Spleen (tissue), 11 donors: ENCODE measurements around the gene COLEC12. TPM values are rescaled to one million over a fixed set of nuclear protein-coding genes. Genes with fewer than 3 reads are reported as not detected.

ENCODE experiments used
- DNase-seq: peaks from one replicate; pipeline ENCODE4 v3.0.0-alpha.2; 2020
- H3K27ac ChIP-seq, 8 donors: fragments of 200-600 bp; sonication (generic) in 7 of 8; 1 replicate in 4 of 8; 2 replicates in 4 of 8; pipeline versions ENCODE4 v1.5.0 to v1.8.0; 2016 to 2021; ENCODE audit warnings: inconsistent platforms in 4 of 8, mild to moderate bottlenecking in 4 of 8, moderate library complexity in 1 of 8
- H3K27me3 ChIP-seq, 7 donors: fragments of 200-600 bp; sonication (generic) in 6 of 7; replicated peaks in 1 of 7; 1 replicate in 4 of 7; 2 replicates in 3 of 7; pipeline versions ENCODE4 v1.5.0 to v1.8.0; 2016 to 2021; ENCODE audit warnings: inconsistent platforms in 3 of 7, mild to moderate bottlenecking in 1 of 7
- H3K36me3 ChIP-seq, 6 donors: fragments of 200-600 bp; sonication (generic) in 5 of 6; 1 replicate in 4 of 6; 2 replicates in 2 of 6; pipeline versions ENCODE4 v1.5.0 to v1.8.0; 2016 to 2021; ENCODE audit warnings: inconsistent platforms in 2 of 6
- H3K4me1 ChIP-seq, 6 donors: fragments of 200-600 bp; sonication (generic) in 5 of 6; 1 replicate in 3 of 6; 2 replicates in 3 of 6; pipeline versions ENCODE4 v1.5.0 to v1.8.0; 2016 to 2021; ENCODE audit warnings: inconsistent platforms in 3 of 6
- H3K4me3 ChIP-seq, 8 donors: fragments of 200-600 bp; sonication (generic) in 7 of 8; 1 replicate in 4 of 8; 2 replicates in 4 of 8; pipeline versions ENCODE4 v1.5.0 to v1.8.0; 2016 to 2021; ENCODE audit warnings: inconsistent platforms in 4 of 8, mild to moderate bottlenecking in 4 of 8, moderate library complexity in 2 of 8
- H3K9me3 ChIP-seq, 8 donors: fragments of 200-600 bp; sonication (generic) in 7 of 8; 1 replicate in 4 of 8; 2 replicates in 4 of 8; pipeline versions ENCODE4 v1.5.0 to v1.8.0; 2016 to 2021; ENCODE audit warnings: inconsistent platforms in 4 of 8
- POLR2A ChIP-seq, 3 donors: fragments of 450-650 bp; IDR thresholded peaks; one replicate each; pipeline ENCODE4 v1.5.1; 2017; ENCODE audit warnings: antibody characterized with exemption in 3 of 3, mild to moderate bottlenecking in 1 of 3
- POLR2AphosphoS5 ChIP-seq, 3 donors: sonication (generic); formaldehyde crosslinking; IDR thresholded peaks; one replicate each; pipeline ENCODE4 v1.5.1; 2017; ENCODE audit warnings: antibody characterized with exemption in 3 of 3
- WGBS, 5 donors: extraction: QIAGEN DNeasy Blood & Tissue Kit in 3 of 5; methylation state at CpG; one replicate each; pipeline versions ENCODE4 v1.1.5 to v1.1.7; 2013 to 2018; 5-methylcytosine and 5-hydroxymethylcytosine counted together
- intact Hi-C: fragments of 100-400 bp; cut with DNase I; formaldehyde crosslinking; loops from one replicate; pipeline ENCODE4 v1.15.0; 2023; ENCODE audit warnings: low total_unique reads
- polyA plus RNA-seq, 3 donors: library from polyadenylated mRNA; stranded (reverse); fragments of 200-250 nt; gene quantifications; one replicate each; pipeline ENCODE4 v1.2.1, GENCODE V29; 2013
- total RNA-seq, 7 donors: library from RNA; depleted of rRNA in 3 of 7; stranded (reverse); fragments of >200 nt in 3 of 7; fragmentation: NEBNext Ultra II Directional in 4 of 7; extraction: Animal tissue kit (Norgen Biotek cat#: 25700) in 4 of 7; gene quantifications; one replicate each; pipeline versions ENCODE4 v1.1.0 to v1.2.1, GENCODE V29; 2016 to 2021
- TF ChIP-seq, protein P1 (sequence below), 11 experiments: fragments of 200-600 bp in 7 of 11; fragments of 450-650 bp in 4 of 11; sonication (generic) in 4 of 11; IDR thresholded peaks in 8 of 11; conservative IDR thresholded peaks in 3 of 11; 1 replicate in 7 of 11; 2 replicates in 4 of 11; pipeline versions ENCODE4 v1.4.0 to v1.8.0; 2016 to 2021; ENCODE audit warnings: antibody characterized with exemption in 11 of 11, inconsistent platforms in 4 of 11, mild to moderate bottlenecking in 1 of 11
- donor health status: healthy with polysubstance abuse.
- donor health status: DM: no; HTN: no; CAD: no; lungs with moderate emphysema.
- donor health status: DM: no; HTN: no; CAD: no.
- donor health status: Bipolar disorder and iron deficiency.
- donor health status: healthy.
- donor health status: DM: no; HTN: no; CAD: no.
- donor health status: DM: yes; HTN: yes; CAD: no.

The COLEC12 gene
- total and polyA plus RNA-seq, 10 donors, result 0.13 to 4.5 (median 1.0) TPM

DNA sequence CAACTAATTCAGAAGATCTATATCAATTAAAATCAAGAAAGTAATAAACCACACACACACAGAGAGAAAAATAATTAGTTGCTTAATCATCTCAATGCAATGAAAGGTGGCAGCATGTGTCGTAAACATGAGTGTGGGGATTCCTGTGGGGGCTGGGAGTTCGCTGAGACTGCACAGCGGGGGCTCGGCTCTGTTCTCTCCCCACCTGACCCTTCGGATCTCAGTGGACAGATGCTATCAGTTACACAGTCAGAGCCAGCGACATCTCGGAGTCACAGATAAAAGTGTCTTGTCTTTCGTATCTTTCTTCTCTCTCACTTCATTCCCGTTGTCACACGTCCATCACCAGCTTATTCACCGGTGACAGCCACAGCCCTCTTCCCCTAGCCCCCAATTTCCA lies 37.1 kb downstream of the COLEC12 start:
- no peak for DNase-seq
- TF ChIP-seq POLR2A (IDR thresholded peaks at IDR 0.05), result no peak
- no peak for TF ChIP-seq POLR2AphosphoS5 (IDR thresholded peaks at IDR 0.05)
- TF ChIP-seq, protein P1, sequence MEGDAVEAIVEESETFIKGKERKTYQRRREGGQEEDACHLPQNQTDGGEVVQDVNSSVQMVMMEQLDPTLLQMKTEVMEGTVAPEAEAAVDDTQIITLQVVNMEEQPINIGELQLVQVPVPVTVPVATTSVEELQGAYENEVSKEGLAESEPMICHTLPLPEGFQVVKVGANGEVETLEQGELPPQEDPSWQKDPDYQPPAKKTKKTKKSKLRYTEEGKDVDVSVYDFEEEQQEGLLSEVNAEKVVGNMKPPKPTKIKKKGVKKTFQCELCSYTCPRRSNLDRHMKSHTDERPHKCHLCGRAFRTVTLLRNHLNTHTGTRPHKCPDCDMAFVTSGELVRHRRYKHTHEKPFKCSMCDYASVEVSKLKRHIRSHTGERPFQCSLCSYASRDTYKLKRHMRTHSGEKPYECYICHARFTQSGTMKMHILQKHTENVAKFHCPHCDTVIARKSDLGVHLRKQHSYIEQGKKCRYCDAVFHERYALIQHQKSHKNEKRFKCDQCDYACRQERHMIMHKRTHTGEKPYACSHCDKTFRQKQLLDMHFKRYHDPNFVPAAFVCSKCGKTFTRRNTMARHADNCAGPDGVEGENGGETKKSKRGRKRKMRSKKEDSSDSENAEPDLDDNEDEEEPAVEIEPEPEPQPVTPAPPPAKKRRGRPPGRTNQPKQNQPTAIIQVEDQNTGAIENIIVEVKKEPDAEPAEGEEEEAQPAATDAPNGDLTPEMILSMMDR (IDR thresholded peaks at IDR 0.05 in 8 of 11, conservative IDR thresholded peaks at IDR 0.05 in 3 of 11), result no peak
- H3K4me1 ChIP-seq, result peaks cover 0 to 15% (median 3%) of the 10 kb centered on the region in 6 donors
- peaks cover 0 to 6% (median 0%) of the 10 kb centered on the region in 8 donors for H3K9me3 ChIP-seq
- H3K4me3 ChIP-seq, result no peak overlapping the region
- 60 to 72% (median 69%) methylated on average over 11 of the region's 11 CpGs for WGBS, 5 donors
- no peaks in the 10 kb centered on the region for H3K36me3 ChIP-seq
- intact Hi-C loops, result no loop called here
- no peak overlapping the region for H3K27ac ChIP-seq
- H3K27me3 ChIP-seq, result peaks cover 0 to 26% (median 0%) of the 10 kb centered on the region in 7 donors

DNA sequence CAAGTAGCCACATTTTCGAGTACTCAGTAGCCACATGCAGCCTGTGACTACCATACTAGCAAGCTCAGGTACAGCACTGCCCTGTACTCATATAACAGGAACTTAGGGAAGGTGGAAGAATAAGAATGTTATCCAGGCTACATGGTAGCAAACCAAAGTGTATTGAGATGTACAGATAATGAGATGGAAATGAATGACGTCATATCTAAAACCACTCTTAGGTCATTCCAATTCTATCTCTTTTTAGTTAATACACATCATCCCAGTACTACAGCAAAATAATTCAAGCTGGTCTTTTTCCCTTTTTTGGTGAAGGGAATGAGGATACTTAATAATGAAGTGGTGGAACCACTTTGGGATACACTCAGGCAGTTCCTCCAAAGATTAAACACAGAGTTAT lies 38.7 kb downstream of the COLEC12 start:
- 42 to 66% (median 46%) methylated on average over 2 of the region's 2 CpGs for WGBS, 5 donors
- Histone ChIP-seq H3K4me3 (no peak overlapping the region), H3K9me3 (peaks cover 0 to 6% (median 0%) of the 10 kb centered on the region in 8 donors), H3K27me3 (peaks cover 0 to 31% (median 0%) of the 10 kb centered on the region in 7 donors), H3K4me1 (peaks cover 0 to 28% (median 8%) of the 10 kb centered on the region in 6 donors), H3K27ac (no peak overlapping the region), H3K36me3 (no peaks in the 10 kb centered on the region)
- TF ChIP-seq, protein P1 (IDR thresholded peaks at IDR 0.05 in 8 of 11, conservative IDR thresholded peaks at IDR 0.05 in 3 of 11), result no peak
- no peak for TF ChIP-seq POLR2AphosphoS5 (IDR thresholded peaks at IDR 0.05)
- no peak for TF ChIP-seq POLR2A (IDR thresholded peaks at IDR 0.05)
- no peak for DNase-seq
- intact Hi-C loops, result no loop called here

DNA sequence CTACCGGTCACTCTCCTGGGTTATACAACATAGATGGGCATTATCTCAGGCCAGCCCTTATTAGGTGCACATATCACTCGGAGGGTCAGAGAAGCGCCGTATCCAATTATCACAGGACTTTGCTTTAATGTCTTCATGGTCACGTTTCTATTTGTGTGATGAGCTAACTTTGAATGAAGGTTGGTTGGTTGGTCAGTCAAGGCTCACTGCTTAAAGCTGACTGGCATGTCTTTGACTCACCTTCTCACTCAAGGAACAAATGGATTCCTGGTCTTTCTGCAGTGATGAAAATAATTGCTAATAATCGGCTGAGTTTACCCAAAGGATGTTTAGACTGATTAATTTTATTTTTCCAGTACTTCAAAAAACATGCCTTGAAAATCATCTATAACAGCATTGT lies 39.7 kb downstream of the COLEC12 start:
- no peak for TF ChIP-seq POLR2A (IDR thresholded peaks at IDR 0.05)
- TF ChIP-seq, protein P1 (IDR thresholded peaks at IDR 0.05 in 8 of 11, conservative IDR thresholded peaks at IDR 0.05 in 3 of 11), result no peak
- TF ChIP-seq POLR2AphosphoS5 (IDR thresholded peaks at IDR 0.05), result no peak
- H3K4me1 ChIP-seq, result peaks cover 0 to 30% (median 8%) of the 10 kb centered on the region in 6 donors

DNA sequence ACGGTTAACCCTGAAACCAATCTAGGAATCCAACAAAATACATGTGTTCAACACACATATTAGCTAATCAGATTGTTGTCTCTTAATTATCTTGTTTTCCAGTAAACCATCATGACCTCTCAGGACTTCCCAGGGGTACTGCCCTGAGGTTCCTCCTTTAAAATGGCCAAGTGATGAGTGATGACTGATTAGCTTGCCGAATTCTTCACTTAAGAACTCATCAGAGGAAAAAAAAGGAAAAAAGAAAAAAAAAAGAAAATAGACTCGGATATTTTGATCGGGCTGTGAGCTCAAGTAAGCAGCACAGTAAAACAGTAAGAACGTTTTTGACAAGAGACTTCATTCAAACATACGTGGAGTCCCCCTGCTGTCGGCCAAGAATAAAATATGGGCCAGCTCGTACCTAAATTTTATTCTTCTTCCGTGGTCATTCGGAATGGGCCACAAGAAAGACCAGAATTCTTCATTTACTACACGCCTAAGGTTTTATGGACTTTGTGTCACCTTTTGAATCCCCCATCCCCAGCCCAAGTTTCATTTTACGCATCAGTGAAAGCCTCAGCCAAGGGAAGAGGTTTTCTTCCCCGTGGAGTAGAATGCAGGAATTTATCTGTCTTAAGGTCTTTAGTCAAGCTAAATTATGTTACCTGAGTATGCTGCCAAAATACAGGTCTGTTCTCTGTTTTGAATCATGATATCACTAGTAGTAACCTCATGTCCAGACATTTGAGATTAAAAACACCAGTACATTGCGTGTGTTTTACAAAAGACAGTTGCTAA lies 40.5 kb downstream of the COLEC12 start:
- intact Hi-C loops, result no loop called here
- Histone ChIP-seq H3K27ac (no peak overlapping the region), H3K4me1 (peaks cover 0 to 30% (median 8%) of the 10 kb centered on the region in 6 donors), H3K9me3 (peaks cover 0 to 6% (median 0%) of the 10 kb centered on the region in 8 donors), H3K4me3 (no peak overlapping the region), H3K36me3 (no peaks in the 10 kb centered on the region), H3K27me3 (peaks cover 0 to 37% (median 0%) of the 10 kb centered on the region in 7 donors)
- WGBS, 5 donors, result 86 to 92% (median 89%) methylated on average over 14 of the region's 14 CpGs
- no peak for DNase-seq
- TF ChIP-seq, protein P1 (IDR thresholded peaks at IDR 0.05 in 8 of 11, conservative IDR thresholded peaks at IDR 0.05 in 3 of 11), result no peak
- TF ChIP-seq POLR2AphosphoS5 (IDR thresholded peaks at IDR 0.05) (no peak), POLR2A (IDR thresholded peaks at IDR 0.05) (no peak)

More for the DNA sequence above, 39.7 kb downstream of the COLEC12 start:
- Histone ChIP-seq H3K9me3 (peaks cover 0 to 6% (median 0%) of the 10 kb centered on the region in 8 donors), H3K4me3 (no peak overlapping the region), H3K27me3 (peaks cover 0 to 37% (median 0%) of the 10 kb centered on the region in 7 donors), H3K27ac (no peak overlapping the region), H3K36me3 (no peaks in the 10 kb centered on the region)
- DNase-seq, result no peak
- intact Hi-C loops, result no loop called here
- WGBS, 5 donors, result 91 to 95% (median 94%) methylated on average over 5 to 6 of the region's 6 CpGs
